Neural progenitor cell (in vitro differentiated cells): Measurements from ENCODE around the gene PVALEF. TPM values are rescaled to one million over a fixed set of nuclear protein-coding genes. Genes with fewer than 3 reads are reported as not detected.

Source experiments
- DNase-seq: peaks from one replicate; pipeline ENCODE4 v3.0.0-alpha.2; 2016; ENCODE audit warnings: low spot score
- H2AFZ ChIP-seq: fragments of 200-600 bp; sonication (generic); replicated peaks from 2 replicates; pipeline ENCODE4 v1.6.1; 2016; ENCODE audit warnings: antibody characterized with exemption
- H3F3A ChIP-seq: fragments of 200-600 bp; sonication (generic); 2 replicates; pipeline ENCODE4 v1.6.1; 2016; ENCODE audit warnings: antibody characterized with exemption, low read depth
- H3K27ac ChIP-seq: fragments of 200-600 bp; sonication (generic); 2 replicates; pipeline ENCODE4 v1.5.1; 2016; ENCODE audit warnings: mild to moderate bottlenecking
- H3K27me3 ChIP-seq: fragments of 200-600 bp; sonication (generic); 2 replicates; pipeline ENCODE4 v1.6.1; 2016; ENCODE audit warnings: mild to moderate bottlenecking, moderate library complexity
- H3K36me3 ChIP-seq: fragments of 200-600 bp; sonication (generic); 2 replicates; pipeline ENCODE4 v1.5.1; 2016
- H3K4me1 ChIP-seq: fragments of 200-600 bp; sonication (generic); 2 replicates; pipeline ENCODE4 v1.6.1; 2016; ENCODE audit warnings: mixed run types
- H3K4me2 ChIP-seq: fragments of 200-600 bp; sonication (generic); 2 replicates; pipeline ENCODE4 v1.6.1; 2016
- H3K4me3 ChIP-seq: fragments of 200-600 bp; sonication (generic); 2 replicates; pipeline ENCODE4 v1.5.1; 2016
- H3K79me2 ChIP-seq: fragments of 200-600 bp; sonication (generic); 2 replicates; pipeline ENCODE4 v1.6.1; 2016; ENCODE audit warnings: low read depth
- H3K9ac ChIP-seq: fragments of 200-600 bp; sonication (generic); 2 replicates; pipeline ENCODE4 v1.6.1; 2016
- H3K9me3 ChIP-seq: fragments of 200-600 bp; sonication (generic); 2 replicates; pipeline ENCODE4 v1.5.1; 2016; ENCODE audit warnings: low read depth
- H4K20me1 ChIP-seq: fragments of 200-600 bp; sonication (generic); 2 replicates; pipeline ENCODE4 v1.6.1; 2016; ENCODE audit warnings: low read depth
- H3K27ac Mint-ChIP-seq: 3 replicates; pipeline ENCODE4 v1.8.0; 2021; ENCODE audit warnings: mixed read lengths
- H3K27me3 Mint-ChIP-seq: 2 replicates; pipeline ENCODE4 v1.8.0; 2022; ENCODE audit warnings: low read depth, mild to moderate bottlenecking, inconsistent platforms, moderate library complexity, mixed read lengths; ENCODE audit not compliant: insufficient read depth
- H3K36me3 Mint-ChIP-seq: 3 replicates; pipeline ENCODE4 v1.8.0; 2021; ENCODE audit warnings: mixed read lengths
- H3K4me1 Mint-ChIP-seq: 3 replicates; pipeline ENCODE4 v1.8.0; 2021; ENCODE audit warnings: mixed read lengths
- H3K4me3 Mint-ChIP-seq: 3 replicates; pipeline ENCODE4 v1.8.0; 2021; ENCODE audit warnings: mild to moderate bottlenecking, moderate library complexity, mixed read lengths
- H3K9me3 Mint-ChIP-seq: 3 replicates; pipeline ENCODE4 v1.8.0; 2020; ENCODE audit warnings: mixed read lengths
- EZH2 ChIP-seq: fragments of 200-600 bp; sonication (generic); IDR thresholded peaks from 2 replicates; pipeline ENCODE4 v1.6.1; 2017; ENCODE audit warnings: antibody characterized with exemption, mild to moderate bottlenecking, moderate library complexity
- EZH2phosphoT487 ChIP-seq: fragments of 200-600 bp; sonication (generic); IDR thresholded peaks from 2 replicates; pipeline ENCODE4 v1.6.1; 2017; ENCODE audit warnings: antibody characterized with exemption
- total RNA-seq: library from RNA; depleted of rRNA; stranded (reverse); fragments of >200 nt; gene quantifications from 2 replicates; pipeline ENCODE4 v1.2.3, GENCODE V29; 2015; ENCODE audit warnings: low replicate concordance
- TF ChIP-seq, protein P1 (sequence below): fragments of 200-600 bp; sonication (generic); IDR thresholded peaks from 2 replicates; pipeline ENCODE4 v1.5.1; 2017; ENCODE audit warnings: antibody characterized with exemption, mild to moderate bottlenecking

PVALEF gene
- total RNA-seq = not detected in 2 replicates

DNA sequence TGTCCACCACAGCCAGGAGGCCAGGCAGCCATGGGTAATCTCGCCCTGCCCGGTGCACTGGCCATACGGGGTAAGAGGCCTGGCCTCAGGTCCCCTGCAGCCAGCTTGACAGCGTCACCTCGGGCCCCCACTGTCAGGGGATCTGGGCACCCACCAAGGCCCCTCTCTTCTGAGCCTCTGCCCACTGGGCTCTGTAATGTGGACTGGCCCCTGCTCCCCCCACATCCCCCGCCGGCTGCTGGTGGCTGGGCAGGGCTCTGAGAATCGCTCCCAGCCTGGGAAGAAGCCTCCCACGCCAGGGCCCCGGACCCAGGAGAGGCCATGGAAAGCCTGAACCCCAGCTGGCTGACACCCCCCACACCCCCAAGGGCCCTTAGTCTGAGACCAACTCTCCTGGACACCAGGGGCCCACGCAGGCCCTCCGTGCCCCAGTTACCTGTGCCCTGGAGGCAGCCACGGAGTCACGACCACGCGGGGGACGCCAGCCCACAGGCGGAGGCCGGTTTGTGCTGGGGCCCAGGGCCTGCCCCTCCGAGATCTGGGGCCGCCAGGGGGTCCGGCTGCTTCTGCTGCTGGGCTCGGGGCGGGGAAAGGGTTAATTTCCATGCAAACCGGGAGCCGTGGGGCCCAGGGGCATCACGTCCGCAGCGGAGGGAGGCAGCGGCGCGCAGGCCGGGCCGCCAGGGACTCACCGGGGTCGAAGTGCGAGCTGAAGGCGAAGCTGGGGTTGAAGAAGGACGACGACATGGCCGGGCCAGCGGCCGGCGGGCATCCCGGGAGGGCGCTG is at the start of gene PVALEF:
TSS of gene PVALEF (plus strand) at position 262 of the 787 bp plus-strand sequence. CDS start 15,720 bp downstream, outside the sequence.
- TF ChIP-seq EZH2phosphoT487 (no peak), EZH2 (no peak)
- TF ChIP-seq, protein P1, sequence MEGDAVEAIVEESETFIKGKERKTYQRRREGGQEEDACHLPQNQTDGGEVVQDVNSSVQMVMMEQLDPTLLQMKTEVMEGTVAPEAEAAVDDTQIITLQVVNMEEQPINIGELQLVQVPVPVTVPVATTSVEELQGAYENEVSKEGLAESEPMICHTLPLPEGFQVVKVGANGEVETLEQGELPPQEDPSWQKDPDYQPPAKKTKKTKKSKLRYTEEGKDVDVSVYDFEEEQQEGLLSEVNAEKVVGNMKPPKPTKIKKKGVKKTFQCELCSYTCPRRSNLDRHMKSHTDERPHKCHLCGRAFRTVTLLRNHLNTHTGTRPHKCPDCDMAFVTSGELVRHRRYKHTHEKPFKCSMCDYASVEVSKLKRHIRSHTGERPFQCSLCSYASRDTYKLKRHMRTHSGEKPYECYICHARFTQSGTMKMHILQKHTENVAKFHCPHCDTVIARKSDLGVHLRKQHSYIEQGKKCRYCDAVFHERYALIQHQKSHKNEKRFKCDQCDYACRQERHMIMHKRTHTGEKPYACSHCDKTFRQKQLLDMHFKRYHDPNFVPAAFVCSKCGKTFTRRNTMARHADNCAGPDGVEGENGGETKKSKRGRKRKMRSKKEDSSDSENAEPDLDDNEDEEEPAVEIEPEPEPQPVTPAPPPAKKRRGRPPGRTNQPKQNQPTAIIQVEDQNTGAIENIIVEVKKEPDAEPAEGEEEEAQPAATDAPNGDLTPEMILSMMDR = no peak
- Mint-ChIP-seq H3K27ac (peak within 1 kb of the TSS; percentile 33), H3K4me1 (peaks cover 10% of the 10 kb centered on the region), H3K36me3 (no peaks in the 10 kb centered on the region), H3K27me3 (no peaks in the 10 kb centered on the region), H3K9me3 (no peaks in the 10 kb centered on the region), H3K4me3 (peak within 1 kb of the TSS; percentile 75)
- H3K27ac ChIP-seq = no peak within 1 kb of the TSS
- DNase-seq = peak; percentile 71
- no peaks in the 10 kb centered on the region for H3K36me3 ChIP-seq
- peaks cover 13% of the 10 kb centered on the region for H3K4me1 ChIP-seq
- peaks cover 21% of the 10 kb centered on the region for H3F3A ChIP-seq
- H3K27me3 ChIP-seq = peaks cover 9% of the 10 kb centered on the region
- H3K9me3 ChIP-seq = no peaks in the 10 kb centered on the region
- H3K9ac ChIP-seq = no peak within 1 kb of the TSS
- H4K20me1 ChIP-seq = no peaks in the 10 kb centered on the region
- no peaks in the 10 kb centered on the region for H3K79me2 ChIP-seq
- peak within 1 kb of the TSS; percentile 84 for H3K4me2 ChIP-seq
- no peak within 1 kb of the TSS for H2AFZ ChIP-seq
- H3K4me3 ChIP-seq = peak within 1 kb of the TSS; percentile 50

DNA sequence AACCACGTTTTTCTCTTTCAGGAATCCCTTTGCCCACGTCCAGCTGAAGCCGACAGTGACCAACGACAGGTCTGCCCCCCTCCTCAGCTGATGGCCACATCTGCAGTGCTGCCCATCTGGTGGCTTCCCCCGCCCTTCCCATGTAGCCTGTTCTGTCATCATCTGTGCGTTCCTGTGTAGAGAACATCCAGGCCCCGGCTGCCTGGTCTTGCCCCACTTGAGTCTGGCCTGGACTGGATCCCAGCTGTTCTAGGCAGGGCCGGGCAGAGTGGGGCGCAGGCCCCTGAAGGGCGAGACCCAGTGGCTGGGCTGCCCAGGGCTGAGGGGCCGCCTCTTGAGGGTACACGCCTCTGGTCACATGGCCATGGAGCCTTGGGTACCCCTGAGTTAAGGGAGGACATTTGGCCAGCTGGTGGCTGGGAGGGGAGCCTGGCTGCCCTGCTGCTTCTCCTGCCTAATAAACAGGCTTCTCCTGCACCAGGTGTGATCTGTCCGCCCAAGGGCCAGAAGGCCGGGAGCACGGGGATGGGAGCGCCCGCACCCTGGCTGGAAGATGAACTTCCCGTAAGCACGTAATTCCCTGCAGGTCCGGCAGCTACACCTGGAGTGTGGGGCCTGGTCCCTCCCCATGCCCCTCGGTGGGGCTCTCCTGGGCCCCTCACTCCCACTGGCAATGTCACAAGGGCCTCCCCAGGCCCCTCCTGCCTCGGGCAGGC is 49.4 kb upstream of the PVALEF start:
- peaks cover 14% of the 10 kb centered on the region for H3F3A ChIP-seq
- H3K27me3 ChIP-seq = peaks cover 14% of the 10 kb centered on the region
- H3K79me2 ChIP-seq = no peaks in the 10 kb centered on the region
- no peaks in the 10 kb centered on the region for H3K9me3 ChIP-seq
- no peaks in the 10 kb centered on the region for H3K36me3 ChIP-seq
- Mint-ChIP-seq H3K27me3 (peaks cover 7% of the 10 kb centered on the region), H3K36me3 (peaks cover 2% of the 10 kb centered on the region), H3K4me1 (peaks cover 15% of the 10 kb centered on the region), H3K9me3 (no peaks in the 10 kb centered on the region), H3K27ac (no peak overlapping the region), H3K4me3 (no peak overlapping the region)
- no peak overlapping the region for H3K27ac ChIP-seq
- TF ChIP-seq EZH2phosphoT487 = no peak
- TF ChIP-seq, protein P1 = no peak
- TF ChIP-seq EZH2 = no peak
- no peak overlapping the region for H3K4me3 ChIP-seq
- peaks cover 7% of the 10 kb centered on the region for H3K4me1 ChIP-seq
- H2AFZ ChIP-seq = no peak overlapping the region
- no peak overlapping the region for H3K9ac ChIP-seq
- peaks cover 8% of the 10 kb centered on the region for H4K20me1 ChIP-seq
- no peak for DNase-seq
- H3K4me2 ChIP-seq = no peak overlapping the region

DNA sequence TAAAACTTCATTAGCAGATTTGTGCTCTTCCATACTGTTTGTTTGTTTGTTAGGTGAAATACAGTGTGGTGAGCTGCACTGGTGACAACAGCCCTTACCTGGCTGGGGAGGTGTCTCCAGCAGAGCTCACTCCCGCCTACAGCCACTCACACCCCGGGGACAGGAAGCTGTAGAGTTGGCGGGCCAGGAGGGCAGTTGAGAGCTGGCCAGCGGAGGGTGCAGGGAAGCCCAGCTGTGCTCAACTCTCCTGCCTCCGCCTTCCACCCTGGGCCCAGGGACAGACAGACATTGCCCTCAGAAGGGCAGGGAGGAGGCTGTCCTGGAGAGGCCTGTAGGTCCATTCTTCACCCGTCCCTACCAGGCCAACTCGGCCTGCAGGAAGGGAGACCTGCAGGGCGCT is 48.6 kb upstream of the PVALEF start:
- Mint-ChIP-seq H3K36me3 (peaks cover 2% of the 10 kb centered on the region), H3K4me1 (peaks cover 15% of the 10 kb centered on the region), H3K27ac (no peak overlapping the region), H3K4me3 (no peak overlapping the region), H3K27me3 (peaks cover 7% of the 10 kb centered on the region), H3K9me3 (no peaks in the 10 kb centered on the region)
- no peak for DNase-seq
- Histone ChIP-seq H3K4me1 (peaks cover 7% of the 10 kb centered on the region), H3K4me2 (no peak overlapping the region), H3K79me2 (no peaks in the 10 kb centered on the region), H3F3A (peaks cover 14% of the 10 kb centered on the region), H4K20me1 (peaks cover 8% of the 10 kb centered on the region), H3K9me3 (no peaks in the 10 kb centered on the region), H3K4me3 (no peak overlapping the region), H3K27me3 (peaks cover 14% of the 10 kb centered on the region), H2AFZ (no peak overlapping the region), H3K9ac (no peak overlapping the region), H3K27ac (no peak overlapping the region), H3K36me3 (no peaks in the 10 kb centered on the region)
- TF ChIP-seq, protein P1 = no peak
